Omental fat pad (tissue), 4 donors: Measurements from ENCODE around the gene LCN15. TPM values are rescaled to one million over a fixed set of nuclear protein-coding genes. Genes with fewer than 3 reads are reported as not detected.
"Not testable (repeated sequence)": the region's sequence is repeated elsewhere in the genome, so short reads cannot be mapped to it uniquely, and the experiment has no call there.

Source experiments
- ATAC-seq: fragments of 150-250 bp; one replicate; pipeline ENCODE4 v1.9.1; 2016; ENCODE audit warnings: mild to moderate bottlenecking, moderate library complexity; ENCODE audit not compliant: low FRiP score
- DNase-seq: peaks from one replicate; pipeline ENCODE4 v3.0.0-alpha.2; 2019; ENCODE audit warnings: low spot score
- CTCF ChIP-seq, 3 donors: fragments of 450-650 bp; IDR thresholded peaks; one replicate each; pipeline ENCODE4 v1.5.1; 2016 to 2017; ENCODE audit warnings: antibody characterized with exemption in 3 of 3, mild to moderate bottlenecking in 3 of 3, moderate library complexity in 2 of 3
- total RNA-seq, 4 donors: library from RNA; depleted of rRNA; stranded (reverse); fragments of >200 nt; gene quantifications; one replicate each; pipeline ENCODE4 v1.1.0, GENCODE V29; 2016

The LCN15 gene
- total RNA-seq, 4 donors from 2014 or later: not detected

- TF ChIP-seq CTCF (IDR thresholded peaks at IDR 0.05): no peak
- ATAC-seq (no peak), DNase-seq (no peak)
Observed at GRCh38 chr9:136793086-136793946, 29.0 kb upstream of the LCN15 start.

- TF ChIP-seq CTCF (IDR thresholded peaks at IDR 0.05): no peak
- no peak for DNase-seq
- no peak for ATAC-seq
Observed at GRCh38 chr9:136792321-136793085, 28.2 kb upstream of the LCN15 start.

DNA sequence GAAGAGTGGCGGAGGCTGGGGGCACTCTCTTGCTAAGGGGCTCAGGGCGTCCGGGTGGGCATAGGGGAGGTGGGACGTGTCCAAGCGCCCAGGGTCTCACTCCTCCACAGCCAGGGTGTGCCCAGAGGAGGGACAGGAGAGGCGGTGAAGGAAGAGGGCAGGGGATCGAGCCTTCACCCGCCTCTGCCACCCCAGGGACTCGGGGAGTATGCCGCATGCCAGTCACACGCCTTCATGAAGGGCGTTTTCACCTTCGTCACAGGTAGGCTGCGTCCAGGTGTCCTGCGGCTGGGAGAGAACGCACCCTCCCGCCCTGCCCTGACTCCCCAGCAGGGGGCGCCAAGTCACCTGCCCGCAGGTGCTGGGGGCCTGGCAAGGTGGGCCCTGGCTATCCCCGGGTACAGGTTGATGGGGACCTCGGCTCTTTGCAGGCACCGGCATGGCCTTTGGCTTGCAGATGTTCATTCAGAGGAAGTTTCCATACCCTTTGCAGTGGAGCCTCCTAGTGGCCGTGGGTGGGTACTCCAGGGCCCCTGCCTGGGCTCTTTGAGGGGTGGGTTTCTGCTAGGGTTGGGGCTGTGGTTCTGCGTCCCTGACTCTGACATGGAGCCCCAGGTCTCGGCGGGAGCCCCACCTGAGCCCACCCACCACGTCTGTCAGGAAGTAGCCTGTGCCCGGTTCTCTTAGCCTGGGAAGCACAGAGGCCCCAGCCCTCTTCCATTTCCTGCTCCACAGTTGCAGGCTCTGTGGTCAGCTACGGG lies 27.4 kb upstream of the LCN15 start:
- ATAC-seq (peak; percentile 17), DNase-seq (no peak)
- TF ChIP-seq CTCF (IDR thresholded peaks at IDR 0.05): peak in 2 of 3 donors; percentile 39 to 78

GRCh38 chr9:136790640-136791515 lies 26.6 kb upstream of the LCN15 start, which contains the start of gene TMEM141:
Gene TMEM141 (plus strand): TSS chr9:136791344. CDS start chr9:136791371, 27 bp downstream.
- DNase-seq (peak; percentile 99), ATAC-seq (peak; percentile 98)
- TF ChIP-seq CTCF (IDR thresholded peaks at IDR 0.05): no peak

DNA sequence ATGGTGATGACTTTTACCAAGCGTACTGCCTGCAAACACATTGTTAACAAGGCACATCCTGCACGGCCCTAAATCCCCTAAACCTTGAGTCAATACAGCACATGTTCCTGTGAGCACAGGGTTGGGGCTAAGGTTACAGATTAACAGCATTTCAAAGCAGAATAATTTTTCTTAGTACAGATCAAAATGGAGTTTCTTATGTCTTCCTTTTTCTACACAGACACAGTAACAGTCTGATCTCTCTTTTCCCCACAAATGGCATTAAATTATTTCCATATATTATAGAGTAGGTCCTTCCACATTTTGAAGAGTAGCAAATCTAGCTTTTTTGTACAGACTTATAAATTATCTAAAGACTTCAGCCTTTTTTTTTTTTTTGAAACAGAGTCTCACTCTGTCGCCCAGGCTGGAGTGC lies 25.2 kb upstream of the LCN15 start:
- DNase-seq: no peak
- ATAC-seq: no peak
- TF ChIP-seq CTCF (IDR thresholded peaks at IDR 0.05): no peak

DNA sequence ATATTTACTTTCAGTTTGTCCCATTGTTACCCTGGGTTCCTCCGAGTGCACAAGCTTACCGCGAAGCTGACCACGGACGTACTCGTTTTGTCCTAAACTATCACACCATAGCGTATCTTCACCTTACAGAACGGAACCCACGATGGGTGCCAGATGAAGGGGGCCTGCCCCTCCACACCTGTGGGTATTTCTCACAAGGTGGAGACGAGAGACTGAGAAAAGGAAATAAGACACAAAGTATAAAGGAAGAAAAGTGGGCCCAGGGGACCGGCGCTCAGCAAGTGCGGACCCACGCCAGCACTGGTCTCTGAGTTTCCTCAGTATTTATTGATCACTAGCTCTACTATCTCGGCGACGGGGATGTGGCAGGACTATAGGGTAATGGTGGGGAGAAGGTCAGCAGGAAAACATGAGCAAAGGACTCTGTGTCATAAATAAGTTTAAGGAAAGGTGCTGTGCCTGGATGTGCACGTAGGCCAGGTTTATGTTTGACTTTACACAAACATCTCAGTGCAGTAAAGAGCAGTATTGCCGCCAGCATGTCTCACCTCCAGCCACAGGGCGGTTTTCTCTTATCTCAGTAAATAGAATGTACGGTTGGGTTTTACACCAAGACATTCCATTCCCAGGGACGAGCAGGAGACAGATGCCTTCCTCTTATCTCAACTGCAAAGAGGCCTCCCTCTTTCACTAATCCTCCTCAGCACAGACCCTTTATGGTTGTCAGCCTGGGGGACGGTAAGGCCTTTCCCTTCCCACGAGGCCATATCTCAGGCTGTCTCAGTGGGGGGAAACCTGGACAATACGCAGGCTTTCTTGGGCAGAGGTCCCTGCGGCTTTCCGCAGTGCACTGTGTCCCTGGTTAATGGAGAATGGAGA lies 24.6 kb upstream of the LCN15 start:
- not testable (repeated sequence) for ATAC-seq, DNase-seq
